Mesothelial cell of epicardium (in vitro differentiated cells): ENCODE data around the gene KRT14. TPM values are rescaled to one million over a fixed set of nuclear protein-coding genes. Genes with fewer than 3 reads are reported as not detected.

Source experiments
- DNase-seq, 2 experiments: peaks; one replicate each; pipeline ENCODE4 v3.0.0; 2021; ENCODE audit warnings: low spot score in 2 of 2; ENCODE audit not compliant: unreplicated experiment in 2 of 2
- H3K27ac Mint-ChIP-seq: 2 replicates; pipeline ENCODE4 v1.8.0; 2021; ENCODE audit warnings: mixed read lengths
- H3K27me3 Mint-ChIP-seq: 2 replicates; pipeline ENCODE4 v1.8.0; 2021; ENCODE audit warnings: low read depth, mixed read lengths
- H3K36me3 Mint-ChIP-seq: 2 replicates; pipeline ENCODE4 v1.8.0; 2021; ENCODE audit warnings: mixed read lengths
- H3K4me1 Mint-ChIP-seq: 2 replicates; pipeline ENCODE4 v1.8.0; 2021; ENCODE audit warnings: mixed read lengths
- H3K4me3 Mint-ChIP-seq: 2 replicates; pipeline ENCODE4 v1.8.0; 2021; ENCODE audit warnings: mild to moderate bottlenecking, moderate library complexity, mixed read lengths
- H3K9me3 Mint-ChIP-seq: 2 replicates; pipeline ENCODE4 v1.8.0; 2021; ENCODE audit warnings: mixed read lengths
- CTCF ChIP-seq: fragments of 200-600 bp; sonication (generic); IDR thresholded peaks from one replicate; pipeline ENCODE4 v1.5.0; 2021; ENCODE audit warnings: antibody characterized with exemption; ENCODE audit not compliant: unreplicated experiment
- total RNA-seq: library from RNA; stranded (reverse); gene quantifications from 3 replicates; pipeline ENCODE4 v1.2.1, GENCODE V29; 2021

KRT14 gene
- total RNA-seq, 1 donor from 2014 or later, result not detected

- TF ChIP-seq CTCF, result no peak
- Mint-ChIP-seq H3K36me3 (no peaks in the 10 kb centered on the region), H3K4me1 (peaks cover 16% of the 10 kb centered on the region), H3K27ac (no peak overlapping the region), H3K4me3 (no peak overlapping the region), H3K9me3 (no peaks in the 10 kb centered on the region), H3K27me3 (no peaks in the 10 kb centered on the region)
- DNase-seq, result no peak
These were observed 25.1 kb downstream of the KRT14 start for GRCh38 chr17:41561554-41561953.

DNA sequence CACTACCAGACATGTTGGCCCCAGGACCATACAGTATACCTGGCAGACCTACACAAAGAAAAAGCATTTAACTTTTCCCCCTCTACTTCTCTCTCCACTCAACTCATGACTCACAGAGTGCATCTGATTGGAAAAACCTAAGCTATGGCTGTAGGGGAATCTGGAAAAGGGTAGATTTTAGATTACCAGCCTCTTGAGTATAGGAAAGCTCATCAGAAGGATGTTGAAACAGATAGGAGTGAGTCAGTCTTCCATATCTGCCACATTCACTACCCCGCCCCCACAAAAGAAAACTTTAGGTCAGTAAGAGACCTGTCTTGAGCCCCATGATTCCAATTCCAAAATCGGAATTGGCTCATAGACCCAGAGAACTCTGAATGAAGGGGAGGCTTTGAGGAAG, 27.1 kb downstream of the KRT14 start:
- Mint-ChIP-seq H3K4me1 (peaks cover 16% of the 10 kb centered on the region), H3K27me3 (no peaks in the 10 kb centered on the region), H3K9me3 (no peaks in the 10 kb centered on the region), H3K36me3 (no peaks in the 10 kb centered on the region), H3K27ac (no peak overlapping the region), H3K4me3 (no peak overlapping the region)
- DNase-seq, result no peak
- no peak for TF ChIP-seq CTCF

GRCh38 chr17:41556931-41557330, 29.8 kb downstream of the KRT14 start:
- Mint-ChIP-seq H3K9me3 (no peaks in the 10 kb centered on the region), H3K27ac (no peak overlapping the region), H3K4me1 (peaks cover 24% of the 10 kb centered on the region), H3K36me3 (no peaks in the 10 kb centered on the region), H3K4me3 (no peak overlapping the region), H3K27me3 (no peaks in the 10 kb centered on the region)
- no peak for DNase-seq
- TF ChIP-seq CTCF, result no peak

DNA sequence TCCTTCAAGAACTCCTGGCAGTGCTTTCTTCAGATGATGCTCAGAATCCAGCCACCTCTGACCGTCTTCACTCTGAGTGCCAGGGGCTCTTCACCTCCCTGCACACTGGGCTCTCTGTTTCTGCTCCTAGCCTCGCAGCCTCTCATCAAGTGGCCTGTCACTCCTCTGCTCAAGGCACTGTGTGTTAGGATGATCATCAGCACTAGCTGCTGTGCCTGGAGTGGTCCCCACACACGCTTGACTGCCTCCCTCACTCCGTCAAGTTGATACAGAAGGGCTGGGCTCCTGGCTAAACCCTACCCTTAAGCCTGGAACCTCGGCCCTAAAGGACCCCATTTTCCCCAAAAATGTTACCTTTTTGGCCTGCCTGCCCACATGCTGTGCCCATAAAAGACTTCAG, 30.4 kb downstream of the KRT14 start:
- H3K9me3 Mint-ChIP-seq, result no peaks in the 10 kb centered on the region
- no peak overlapping the region for H3K4me3 Mint-ChIP-seq
- H3K4me1 Mint-ChIP-seq, result peaks cover 30% of the 10 kb centered on the region
- DNase-seq, result no peak
- H3K27me3 Mint-ChIP-seq, result no peaks in the 10 kb centered on the region
- no peak for TF ChIP-seq CTCF
- no peak overlapping the region for H3K27ac Mint-ChIP-seq
- H3K36me3 Mint-ChIP-seq, result no peaks in the 10 kb centered on the region

- no peak overlapping the region for H3K27ac Mint-ChIP-seq
- no peaks in the 10 kb centered on the region for H3K27me3 Mint-ChIP-seq
- DNase-seq, result no peak
- H3K4me1 Mint-ChIP-seq, result peaks cover 32% of the 10 kb centered on the region
- H3K36me3 Mint-ChIP-seq, result no peaks in the 10 kb centered on the region
- H3K4me3 Mint-ChIP-seq, result no peak overlapping the region
- no peak for TF ChIP-seq CTCF
- no peaks in the 10 kb centered on the region for H3K9me3 Mint-ChIP-seq
These were observed 31.4 kb downstream of the KRT14 start for GRCh38 chr17:41555105-41555887.
